Keratinocyte (primary cell): ENCODE data around the gene SIGMAR1.

Experiments
- CTCF ChIP-seq, 3 experiments: IDR thresholded peaks in 1 of 3; conservative IDR thresholded peaks in 1 of 3; optimal IDR thresholded peaks in 1 of 3; 2 replicates in 2 of 3; 3 replicates in 1 of 3; pipeline versions ENCODE3 to v1.5.1; 2011; ENCODE audit warnings: low read length in 3 of 3, mild to moderate bottlenecking in 3 of 3, moderate library complexity in 2 of 3, control low read depth in 1 of 3, inconsistent platforms in 1 of 3; ENCODE audit not compliant: insufficient read depth in 2 of 3; ENCODE audit errors: extremely low read depth in 1 of 3
- EZH2 ChIP-seq: IDR thresholded peaks from one replicate; pipeline ENCODE4 v1.6.1; 2012; ENCODE audit warnings: inconsistent platforms, mild to moderate bottlenecking, low read length, moderate library complexity

DNA sequence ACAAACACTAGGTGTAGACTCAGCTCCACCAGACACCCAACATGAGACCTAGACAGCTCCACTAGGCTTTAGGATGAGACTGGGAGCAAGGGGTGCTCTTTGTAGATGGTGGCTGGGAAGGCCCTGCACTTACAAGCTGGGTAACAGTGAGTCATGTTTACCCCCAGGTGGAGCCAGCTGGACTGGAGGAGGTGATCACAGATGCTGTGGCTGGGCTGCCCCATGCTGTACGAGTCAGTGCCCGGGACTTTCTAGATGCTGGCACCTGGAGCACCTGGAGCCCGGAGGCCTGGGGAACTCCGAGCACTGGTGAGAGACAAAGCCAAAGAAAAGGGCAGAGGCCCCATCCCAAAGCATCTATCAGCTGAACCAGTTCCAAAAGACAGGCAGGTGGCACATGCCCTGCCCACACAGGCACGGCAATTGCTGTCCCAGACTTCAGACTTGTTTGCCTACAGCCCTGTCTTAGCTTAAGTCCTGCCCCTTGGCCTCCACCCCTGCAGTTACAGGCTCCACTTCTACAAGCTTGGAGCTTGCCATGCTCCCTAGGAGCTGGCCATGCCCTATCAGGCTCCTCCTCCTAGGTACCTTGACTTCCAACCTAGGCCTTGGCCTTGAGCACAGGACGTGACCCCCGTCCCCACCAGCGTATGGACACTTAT, 22.1 kb upstream of the SIGMAR1 start:
- no peak for TF ChIP-seq EZH2
- TF ChIP-seq CTCF (optimal IDR thresholded peaks at IDR 0.05 in 1 of 3, IDR thresholded peaks at IDR 0.05 in 1 of 3, conservative IDR thresholded peaks at IDR 0.05 in 1 of 3; ENCODE audit: extremely low read depth in 1 of 3, insufficient read depth in 2 of 3, low read length in 3 of 3): no peak
